NCI-H128 (cell line): ENCODE measurements around the gene FBXO4.

ENCODE experiments used
- DNase-seq: peaks from one replicate; lab custom pipeline; 2025; ENCODE audit not compliant: unreplicated experiment; lab: John Stamatoyannopoulos, UW

The FBXO4 gene, protein sequence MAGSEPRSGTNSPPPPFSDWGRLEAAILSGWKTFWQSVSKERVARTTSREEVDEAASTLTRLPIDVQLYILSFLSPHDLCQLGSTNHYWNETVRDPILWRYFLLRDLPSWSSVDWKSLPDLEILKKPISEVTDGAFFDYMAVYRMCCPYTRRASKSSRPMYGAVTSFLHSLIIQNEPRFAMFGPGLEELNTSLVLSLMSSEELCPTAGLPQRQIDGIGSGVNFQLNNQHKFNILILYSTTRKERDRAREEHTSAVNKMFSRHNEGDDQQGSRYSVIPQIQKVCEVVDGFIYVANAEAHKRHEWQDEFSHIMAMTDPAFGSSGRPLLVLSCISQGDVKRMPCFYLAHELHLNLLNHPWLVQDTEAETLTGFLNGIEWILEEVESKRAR

DNA sequence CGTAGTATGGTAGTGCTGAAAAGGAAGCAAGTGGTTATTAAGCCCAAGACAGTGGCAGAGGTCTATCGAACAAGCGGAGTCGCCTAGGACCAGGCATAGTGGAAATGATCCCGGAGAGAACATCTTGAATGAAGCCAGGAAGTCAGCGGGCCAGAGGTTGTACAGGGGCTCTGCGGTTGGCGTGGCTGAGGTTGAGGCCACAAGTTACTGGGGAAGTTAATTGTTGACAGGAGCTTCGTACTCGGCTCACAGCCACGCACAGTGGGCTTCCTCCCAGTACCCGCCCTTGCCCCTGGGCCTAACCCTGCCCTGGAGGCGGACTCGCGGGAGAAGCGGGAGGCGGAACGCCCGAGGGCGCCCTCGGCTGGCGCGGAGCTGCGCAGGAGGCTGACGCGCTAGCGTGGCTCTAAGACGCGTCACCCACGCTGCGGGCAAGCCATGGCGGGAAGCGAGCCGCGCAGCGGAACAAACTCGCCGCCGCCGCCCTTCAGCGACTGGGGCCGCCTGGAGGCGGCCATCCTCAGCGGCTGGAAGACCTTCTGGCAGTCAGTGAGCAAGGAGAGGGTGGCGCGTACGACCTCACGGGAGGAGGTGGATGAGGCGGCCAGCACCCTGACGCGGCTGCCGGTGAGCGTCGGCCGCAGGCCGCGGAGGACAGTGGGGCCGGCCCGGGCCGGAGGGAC is at the start of gene FBXO4:
TSS of gene FBXO4 (plus strand) at position 410 of the 683 bp plus-strand sequence. CDS start at position 439, 29 bp downstream.
- DNase-seq: peak; percentile 78

DNA sequence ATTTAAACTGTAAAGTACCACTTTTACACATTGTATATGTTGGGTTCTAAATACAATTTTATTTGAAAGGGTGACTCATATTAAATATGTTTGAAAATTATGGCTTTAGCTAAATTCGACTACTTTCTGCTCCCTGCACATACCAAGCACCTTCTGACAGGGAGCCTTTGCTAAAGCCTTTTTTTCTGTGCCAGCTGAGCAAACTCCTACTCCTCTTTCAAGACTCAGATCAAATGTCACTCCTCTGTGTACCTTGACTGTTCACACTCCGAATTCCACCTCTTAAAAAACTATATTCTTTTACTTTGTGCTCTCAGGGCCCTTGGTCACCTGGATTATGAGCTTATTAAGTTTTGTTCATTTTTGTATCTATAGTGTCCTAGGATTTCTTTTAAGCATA is 48.4 kb upstream of the FBXO4 start:
- no peak for DNase-seq

GRCh38 chr5:41877408-41877807 is 47.7 kb upstream of the FBXO4 start:
- DNase-seq: no peak

GRCh38 chr5:41878173-41878572 is 46.9 kb upstream of the FBXO4 start:
- no peak for DNase-seq

DNA sequence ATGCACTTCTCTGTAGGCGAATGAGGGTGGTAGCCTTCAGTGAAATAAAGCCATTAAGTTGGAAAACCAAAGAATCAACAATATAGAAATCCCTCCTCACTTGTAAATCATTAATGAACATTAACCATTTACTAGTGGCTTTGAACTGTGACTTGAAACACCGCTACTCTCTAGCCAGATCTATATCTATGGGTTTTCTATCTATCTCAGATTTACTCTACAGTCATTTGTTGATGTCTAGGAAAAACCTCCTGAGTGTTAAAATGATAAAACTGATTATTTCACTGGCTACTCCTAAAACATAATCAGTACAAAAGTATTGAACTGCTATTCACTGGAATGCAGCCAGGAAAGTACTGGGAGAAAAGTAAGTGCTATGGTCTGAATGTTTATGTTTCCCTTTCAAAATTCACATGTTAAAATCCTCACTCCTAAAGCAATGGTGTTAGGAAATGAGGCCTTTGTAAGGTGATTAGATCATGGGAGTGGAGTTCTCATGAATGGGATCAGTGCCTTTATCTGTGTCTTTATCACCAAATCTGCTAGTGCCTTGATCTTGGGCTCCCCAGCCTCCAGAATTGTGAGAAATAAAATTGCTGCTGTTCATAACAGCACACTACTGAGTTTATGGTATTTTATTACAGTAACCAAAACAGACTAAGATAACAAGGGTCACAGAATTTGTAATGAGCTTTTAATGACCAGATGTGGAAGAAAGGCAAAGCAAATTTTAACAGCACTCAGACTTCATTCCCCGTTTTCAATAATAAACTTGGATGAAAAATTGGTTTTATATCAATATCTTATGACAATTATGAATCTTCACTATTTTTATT is 46.2 kb upstream of the FBXO4 start:
- DNase-seq: no peak

DNA sequence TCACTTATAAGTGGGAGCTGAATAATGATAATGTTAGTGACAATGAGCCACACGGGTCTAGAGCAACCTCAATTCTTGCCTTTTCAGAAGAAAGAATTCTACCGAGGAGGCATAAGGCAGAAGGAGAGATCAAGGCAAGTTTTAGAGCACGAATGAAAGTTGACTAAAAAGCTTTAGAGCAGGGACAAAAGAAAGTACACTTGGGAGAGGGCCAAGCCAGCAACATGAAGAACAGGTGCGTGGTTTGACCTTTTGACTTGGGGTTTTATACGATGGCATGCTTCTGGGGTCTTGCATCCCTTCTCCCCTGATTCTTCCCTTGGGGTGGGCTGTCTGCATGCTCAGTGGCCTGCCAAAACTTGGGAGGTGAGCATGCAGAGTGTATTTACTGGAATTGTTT is 42.3 kb upstream of the FBXO4 start:
- no peak for DNase-seq

GRCh38 chr5:41883243-41883642 is 41.8 kb upstream of the FBXO4 start:
- no peak for DNase-seq

DNA sequence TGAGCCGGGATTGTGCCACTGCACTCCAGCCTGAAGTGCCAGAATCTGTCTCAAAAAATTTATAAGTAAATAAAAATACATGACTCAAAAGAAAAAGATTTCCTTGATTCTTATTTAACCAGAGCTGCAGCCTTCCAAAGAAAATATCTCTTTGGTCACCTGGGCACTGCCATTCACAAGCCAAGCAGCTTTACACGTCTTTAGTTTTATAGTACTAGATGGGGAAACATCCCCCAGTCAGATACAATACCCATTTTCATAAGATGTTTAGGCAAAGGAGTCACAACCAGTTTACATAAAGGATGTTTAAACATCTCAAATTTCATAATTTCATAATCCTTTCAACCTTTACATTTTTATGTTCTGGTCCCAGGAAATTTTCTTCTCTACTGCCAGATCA is 41.1 kb upstream of the FBXO4 start:
- no peak for DNase-seq

DNA sequence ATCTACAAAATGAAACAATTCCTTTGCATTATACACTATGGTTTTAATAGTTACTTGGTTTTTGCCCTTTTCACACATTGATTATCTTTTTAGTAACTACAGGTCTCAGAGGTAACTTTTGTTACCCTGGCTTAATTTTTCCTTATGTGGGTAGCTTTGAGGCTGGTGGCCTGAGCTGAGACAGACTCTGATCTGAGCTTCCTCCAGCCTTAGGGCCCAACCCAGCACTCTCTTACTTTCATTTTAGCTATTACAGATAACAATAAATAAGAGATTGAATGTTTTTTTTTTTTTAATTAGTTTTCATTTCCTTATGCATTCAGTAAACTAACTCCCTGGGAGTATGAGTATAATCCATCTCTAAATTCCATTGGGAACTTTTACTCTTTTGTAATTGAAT is 39.8 kb upstream of the FBXO4 start:
- DNase-seq: no peak

DNA sequence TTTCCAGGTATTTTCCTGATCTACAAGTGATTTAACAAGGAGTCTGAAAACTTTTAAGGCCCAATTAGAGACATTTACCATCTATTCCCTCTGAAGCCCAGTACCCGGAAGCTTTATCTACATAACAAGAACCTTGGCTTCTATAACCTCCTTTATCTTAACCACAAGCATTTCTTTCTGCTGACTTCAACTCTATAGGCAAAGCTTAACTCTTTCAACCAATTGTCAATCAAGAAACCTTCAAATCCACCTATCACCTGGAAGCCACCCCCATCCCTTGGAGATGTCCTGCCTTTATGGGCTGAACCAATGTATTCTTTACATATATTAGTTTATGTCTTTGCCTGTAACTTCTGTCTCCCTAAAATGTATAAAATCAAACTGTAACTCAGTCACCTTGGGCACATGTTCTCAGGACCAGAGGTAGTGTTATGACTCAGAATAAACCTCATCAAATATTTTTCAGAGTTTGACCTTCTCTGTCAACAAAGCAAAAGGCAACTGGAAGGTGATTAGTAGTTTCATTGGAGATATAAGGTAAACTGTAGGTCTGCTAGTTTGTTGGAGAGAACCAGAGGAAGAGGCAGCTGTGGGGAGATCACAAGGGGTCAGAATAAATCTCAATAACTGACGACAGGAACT is 33.9 kb upstream of the FBXO4 start:
- no peak for DNase-seq

- no peak for DNase-seq
These were observed 33.0 kb upstream of the FBXO4 start for GRCh38 chr5:41892031-41892430.

GRCh38 chr5:41893074-41893851 is 31.8 kb upstream of the FBXO4 start:
- DNase-seq: no peak

- no peak for DNase-seq
These were observed 28.9 kb upstream of the FBXO4 start for GRCh38 chr5:41896230-41896629.

- no peak for DNase-seq
These were observed 21.6 kb upstream of the FBXO4 start for GRCh38 chr5:41903382-41903891.

DNA sequence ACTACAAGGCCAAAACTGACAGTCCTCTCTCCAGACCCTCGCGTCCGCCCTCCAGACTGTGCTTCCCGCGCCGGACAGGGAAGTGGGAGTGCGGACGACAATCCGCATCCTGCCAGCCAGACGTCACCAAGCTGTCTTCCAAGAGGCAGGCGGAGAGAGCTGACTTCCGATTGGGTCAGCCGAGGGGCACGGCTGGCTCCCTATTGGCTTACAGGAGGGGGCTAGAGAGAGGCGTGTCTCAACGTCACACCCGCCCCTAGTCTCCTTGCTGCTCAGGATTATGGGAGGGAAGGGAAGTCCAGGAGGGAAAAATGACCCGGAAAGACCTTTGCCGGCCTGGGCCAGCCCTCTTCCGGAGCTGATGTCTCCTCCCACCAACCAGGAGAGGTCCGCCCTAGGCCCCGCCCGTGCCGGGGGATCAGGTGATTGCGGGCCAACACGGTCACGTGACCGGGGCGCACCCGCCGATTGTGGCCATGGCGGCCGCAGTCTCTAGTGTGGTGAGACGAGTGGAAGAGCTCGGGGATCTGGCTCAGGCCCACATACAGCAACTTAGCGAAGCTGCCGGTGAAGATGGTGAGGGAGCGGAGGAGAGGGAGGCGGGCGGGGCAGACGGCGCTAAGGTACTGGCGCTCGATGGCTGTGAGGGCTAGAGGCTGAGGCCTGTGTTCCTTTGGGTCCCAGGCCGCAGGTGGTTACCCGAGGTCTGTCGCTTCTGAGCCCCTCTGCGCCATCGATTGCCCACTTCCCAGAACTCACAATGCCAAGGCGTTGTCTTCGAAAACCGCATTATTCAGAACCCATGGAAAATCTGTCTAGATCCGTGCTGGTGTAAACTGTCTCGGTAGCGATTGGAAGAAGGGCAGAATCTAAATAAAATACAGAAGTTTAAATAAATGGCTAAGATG is 20.9 kb upstream of the FBXO4 start, which contains the start of gene RIMOC1:
TSS of gene RIMOC1 (plus strand) at position 453 of the 908 bp plus-strand sequence. CDS start at position 477, 24 bp downstream.
- peak; percentile 98 for DNase-seq

DNA sequence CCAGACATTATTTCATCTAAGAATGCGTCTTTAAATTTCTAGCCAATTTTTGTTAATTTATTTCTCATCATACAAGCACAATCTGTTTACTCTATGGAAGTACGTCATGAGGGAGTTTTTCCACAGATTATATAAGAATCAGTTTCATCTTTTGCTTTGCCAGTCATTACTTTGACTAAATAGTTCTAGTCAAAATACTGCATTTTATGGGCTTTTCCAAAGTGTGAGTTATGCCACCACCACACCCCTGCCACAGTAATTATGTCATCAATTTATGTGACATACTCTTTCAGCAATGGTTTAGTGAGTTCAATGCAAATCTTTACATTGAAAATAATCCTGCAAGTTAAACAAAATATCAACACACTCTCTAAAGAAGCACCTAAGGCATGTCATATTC is 18.9 kb upstream of the FBXO4 start:
- DNase-seq: no peak

DNA sequence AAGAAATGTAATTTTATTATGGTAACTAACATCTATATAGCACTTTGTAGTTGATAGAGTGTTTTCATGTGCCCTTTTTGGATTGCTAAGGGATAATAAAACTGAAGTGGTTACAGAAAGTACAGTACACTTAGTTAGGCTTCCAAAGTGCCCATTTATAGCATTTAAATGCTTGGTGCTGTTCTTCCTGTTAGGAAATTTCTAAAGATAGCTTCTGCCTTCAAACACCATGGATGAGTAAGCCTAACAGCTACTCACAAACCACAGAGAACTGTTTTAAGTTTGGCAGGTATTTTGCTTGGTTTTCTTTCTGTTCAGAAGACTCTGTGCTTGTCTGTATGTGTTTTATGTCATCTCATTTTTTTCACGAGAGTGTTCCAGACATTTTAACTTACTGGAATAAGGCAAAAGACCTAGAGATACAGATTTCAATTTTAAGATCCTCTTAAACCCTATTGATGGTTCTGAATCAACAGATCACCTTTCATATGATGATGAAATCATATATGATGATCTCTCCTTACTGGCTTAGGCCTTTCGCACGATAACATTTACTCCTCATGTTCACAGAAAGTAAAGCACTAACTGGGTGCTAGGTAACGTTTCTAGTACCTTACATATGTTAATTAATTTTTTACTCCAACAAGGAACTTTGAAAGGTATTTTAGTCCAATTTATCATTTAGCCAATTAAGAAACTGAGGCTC is 16.6 kb upstream of the FBXO4 start:
- no peak for DNase-seq

- DNase-seq: no peak
These were observed 7.0 kb upstream of the FBXO4 start for GRCh38 chr5:41918105-41918504.
